HG03442 (cell line): ENCODE results near the gene PTPRD.

Experiments
- ATAC-seq: cut with Tn5 transposase; IDR thresholded peaks from one replicate; pipeline ENCODE4 v1.9.1; 2021; ENCODE audit warnings: mild to moderate bottlenecking, moderate library complexity; ENCODE audit not compliant: unreplicated experiment

Gene PTPRD

DNA sequence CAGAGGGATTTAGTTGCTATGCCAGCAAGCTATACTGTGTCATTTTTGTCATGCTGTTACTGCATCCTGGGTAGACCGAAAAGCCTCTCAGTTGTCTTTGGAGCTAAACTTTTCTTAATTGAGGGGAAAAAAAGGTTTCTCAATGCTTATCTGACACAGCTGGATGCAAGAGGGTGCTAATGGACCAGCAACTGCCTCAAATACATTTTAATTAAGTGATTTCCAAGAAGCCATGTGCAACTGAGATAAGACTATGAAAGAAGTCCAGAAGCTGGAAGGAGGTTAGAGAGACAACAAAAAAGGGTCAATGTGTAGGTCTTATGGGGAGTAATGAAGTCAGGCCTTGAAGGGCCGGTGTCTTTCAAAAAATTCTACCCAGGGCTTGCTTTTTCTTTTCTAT is 2347.5 kb downstream of the PTPRD start:
- ATAC-seq: no peak
